Coronary artery (tissue), 2 donors: ENCODE results near the gene APBA2.

Experiments used
- DNase-seq: peaks from one replicate; pipeline ENCODE4 v3.0.0-alpha.2; 2017; ENCODE audit warnings: low spot score
- H3K27ac ChIP-seq, 2 donors: fragments of 200-600 bp; sonication (generic); one replicate each; pipeline ENCODE4 v1.5.1; 2016 to 2019
- H3K4me3 ChIP-seq: fragments of 200-600 bp; sonication (generic); 2 replicates; pipeline ENCODE4 v1.5.1; 2016; ENCODE audit warnings: mild to moderate bottlenecking, moderate library complexity
- TF ChIP-seq, protein P1 (sequence below): fragments of 200-600 bp; sonication (generic); IDR thresholded peaks from one replicate; pipeline ENCODE4 v1.5.1; 2019; ENCODE audit warnings: antibody characterized with exemption

The APBA2 gene

DNA sequence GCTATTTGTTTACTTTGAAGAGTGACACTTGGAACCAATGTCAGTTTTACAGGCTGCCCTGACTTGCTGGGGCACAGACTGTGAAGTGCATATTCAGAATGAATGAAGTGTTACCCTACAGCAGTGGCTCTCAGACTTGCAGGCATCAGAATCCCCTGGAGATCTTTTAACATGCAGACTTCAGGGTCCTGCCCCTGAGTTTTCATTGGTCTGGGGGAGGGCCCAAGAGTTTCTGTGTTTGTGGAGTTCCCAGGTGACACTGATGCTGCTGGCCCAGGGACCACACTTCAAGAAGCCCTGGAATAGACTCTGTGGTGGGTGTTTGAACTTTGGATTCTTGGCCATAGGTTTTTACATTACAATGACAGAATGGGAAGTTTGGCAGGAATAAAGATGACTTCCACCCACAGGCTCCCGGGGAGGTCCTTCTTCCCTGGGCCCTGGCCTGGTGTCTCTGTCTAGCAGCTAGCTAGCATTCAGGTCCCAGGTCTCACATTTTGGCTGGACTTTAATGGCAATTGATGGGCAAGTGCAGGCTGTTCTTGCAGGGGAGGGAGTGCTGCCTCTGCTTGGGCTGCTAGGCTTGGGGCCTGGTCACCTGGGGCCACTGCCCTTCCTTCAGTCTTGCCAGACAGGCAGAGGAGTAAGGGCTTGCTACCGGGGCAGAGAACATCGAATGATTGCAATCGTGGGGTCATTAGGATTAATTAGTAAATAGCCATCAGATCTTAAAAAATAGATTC, 149.0 kb downstream of the APBA2 start:
- no peak for DNase-seq
- TF ChIP-seq, protein P1, sequence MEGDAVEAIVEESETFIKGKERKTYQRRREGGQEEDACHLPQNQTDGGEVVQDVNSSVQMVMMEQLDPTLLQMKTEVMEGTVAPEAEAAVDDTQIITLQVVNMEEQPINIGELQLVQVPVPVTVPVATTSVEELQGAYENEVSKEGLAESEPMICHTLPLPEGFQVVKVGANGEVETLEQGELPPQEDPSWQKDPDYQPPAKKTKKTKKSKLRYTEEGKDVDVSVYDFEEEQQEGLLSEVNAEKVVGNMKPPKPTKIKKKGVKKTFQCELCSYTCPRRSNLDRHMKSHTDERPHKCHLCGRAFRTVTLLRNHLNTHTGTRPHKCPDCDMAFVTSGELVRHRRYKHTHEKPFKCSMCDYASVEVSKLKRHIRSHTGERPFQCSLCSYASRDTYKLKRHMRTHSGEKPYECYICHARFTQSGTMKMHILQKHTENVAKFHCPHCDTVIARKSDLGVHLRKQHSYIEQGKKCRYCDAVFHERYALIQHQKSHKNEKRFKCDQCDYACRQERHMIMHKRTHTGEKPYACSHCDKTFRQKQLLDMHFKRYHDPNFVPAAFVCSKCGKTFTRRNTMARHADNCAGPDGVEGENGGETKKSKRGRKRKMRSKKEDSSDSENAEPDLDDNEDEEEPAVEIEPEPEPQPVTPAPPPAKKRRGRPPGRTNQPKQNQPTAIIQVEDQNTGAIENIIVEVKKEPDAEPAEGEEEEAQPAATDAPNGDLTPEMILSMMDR = no peak
- H3K27ac ChIP-seq = no peak overlapping the region
- H3K4me3 ChIP-seq = no peak overlapping the region

- DNase-seq = no peak
Measured at GRCh38 chr15:29035336-29036285, 149.8 kb downstream of the APBA2 start.

DNA sequence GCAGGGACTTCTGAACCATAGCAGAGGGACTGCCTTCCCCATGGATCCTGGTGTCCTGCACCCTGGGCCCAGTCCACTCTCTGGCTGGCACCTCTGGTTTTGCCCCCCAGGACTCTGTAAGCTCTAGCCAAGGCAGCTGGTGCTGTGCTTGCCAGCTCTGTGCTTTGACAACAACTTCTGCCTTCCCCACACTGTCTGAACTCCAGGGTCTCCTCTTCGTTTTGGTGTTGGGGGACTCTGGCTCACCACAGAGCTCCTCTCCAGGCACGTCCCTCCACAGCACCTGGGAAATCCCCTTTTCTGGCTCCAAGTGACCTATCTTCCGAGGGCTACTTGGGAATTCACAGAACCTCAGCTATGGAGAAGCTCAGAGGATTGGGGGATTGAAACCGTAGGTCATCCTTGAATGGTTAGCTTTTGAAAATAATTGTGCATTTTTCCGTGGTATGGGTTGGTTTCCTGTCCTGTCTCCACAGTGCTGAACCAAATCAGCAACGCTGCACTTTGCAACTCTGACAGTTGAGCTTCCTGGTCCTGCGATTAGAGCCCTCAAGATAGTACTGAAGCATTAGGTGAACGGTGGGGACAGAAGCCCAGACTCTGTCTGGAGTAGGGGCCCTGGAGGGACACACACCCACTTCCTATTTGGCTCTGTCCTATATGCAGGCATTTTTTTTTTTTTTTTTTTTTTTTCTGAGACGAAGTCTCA, 152.4 kb downstream of the APBA2 start:
- TF ChIP-seq, protein P1 = no peak
- no peak for DNase-seq
- Histone ChIP-seq H3K27ac (no peak overlapping the region), H3K4me3 (no peak overlapping the region)

More at GRCh38 chr15:29035336-29036285, 149.8 kb downstream of the APBA2 start:
- Histone ChIP-seq H3K27ac (no peak overlapping the region), H3K4me3 (no peak overlapping the region)
- TF ChIP-seq, protein P1 = no peak

- DNase-seq = no peak
- no peak overlapping the region for H3K27ac ChIP-seq
- no peak overlapping the region for H3K4me3 ChIP-seq
- TF ChIP-seq, protein P1 = no peak
Measured at GRCh38 chr15:29039466-29040369, 153.9 kb downstream of the APBA2 start.

DNA sequence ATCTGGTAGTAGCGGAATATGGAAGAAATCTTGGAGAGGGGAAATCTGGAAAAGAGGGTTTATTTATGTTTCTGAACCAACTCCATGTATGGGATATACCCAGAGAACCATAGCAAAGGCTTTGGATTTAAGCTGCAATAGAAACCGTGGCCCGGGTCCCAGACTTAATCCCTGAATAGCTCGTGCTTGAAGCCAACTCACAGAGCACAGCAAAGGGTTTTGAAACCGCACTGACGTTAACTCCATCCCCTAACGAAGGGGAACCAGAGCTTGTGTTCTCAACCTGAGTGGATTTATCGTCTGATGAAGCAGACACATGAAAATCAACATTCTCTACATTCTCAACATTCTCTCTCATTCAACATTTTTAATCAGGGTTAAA, 154.6 kb downstream of the APBA2 start:
- H3K27ac ChIP-seq = no peak overlapping the region
- no peak overlapping the region for H3K4me3 ChIP-seq
- TF ChIP-seq, protein P1 = no peak
- DNase-seq = no peak
